ENCODE results near the gene SHROOM4.

GRCh38 chrX:50838820-50839600, 25.0 kb upstream of the SHROOM4 start:
- TF ChIP-seq, protein P1, sequence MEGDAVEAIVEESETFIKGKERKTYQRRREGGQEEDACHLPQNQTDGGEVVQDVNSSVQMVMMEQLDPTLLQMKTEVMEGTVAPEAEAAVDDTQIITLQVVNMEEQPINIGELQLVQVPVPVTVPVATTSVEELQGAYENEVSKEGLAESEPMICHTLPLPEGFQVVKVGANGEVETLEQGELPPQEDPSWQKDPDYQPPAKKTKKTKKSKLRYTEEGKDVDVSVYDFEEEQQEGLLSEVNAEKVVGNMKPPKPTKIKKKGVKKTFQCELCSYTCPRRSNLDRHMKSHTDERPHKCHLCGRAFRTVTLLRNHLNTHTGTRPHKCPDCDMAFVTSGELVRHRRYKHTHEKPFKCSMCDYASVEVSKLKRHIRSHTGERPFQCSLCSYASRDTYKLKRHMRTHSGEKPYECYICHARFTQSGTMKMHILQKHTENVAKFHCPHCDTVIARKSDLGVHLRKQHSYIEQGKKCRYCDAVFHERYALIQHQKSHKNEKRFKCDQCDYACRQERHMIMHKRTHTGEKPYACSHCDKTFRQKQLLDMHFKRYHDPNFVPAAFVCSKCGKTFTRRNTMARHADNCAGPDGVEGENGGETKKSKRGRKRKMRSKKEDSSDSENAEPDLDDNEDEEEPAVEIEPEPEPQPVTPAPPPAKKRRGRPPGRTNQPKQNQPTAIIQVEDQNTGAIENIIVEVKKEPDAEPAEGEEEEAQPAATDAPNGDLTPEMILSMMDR (IDR thresholded peaks at IDR 0.05): no peak
- TF ChIP-seq POLR2A (IDR thresholded peaks at IDR 0.05): no peak

Data from right lobe of liver (tissue), 4 donors.